Keratinocyte (primary cell): Measurements from ENCODE around the gene GPR22.

Source experiments
- EZH2 ChIP-seq: IDR thresholded peaks from one replicate; pipeline ENCODE4 v1.6.1; 2012; ENCODE audit warnings: inconsistent platforms, mild to moderate bottlenecking, low read length, moderate library complexity
- TF ChIP-seq, protein P1 (sequence below), 3 experiments: IDR thresholded peaks in 1 of 3; conservative IDR thresholded peaks in 1 of 3; optimal IDR thresholded peaks in 1 of 3; 2 replicates in 2 of 3; 3 replicates in 1 of 3; pipeline versions ENCODE3 to v1.5.1; 2011; ENCODE audit warnings: low read length in 3 of 3, mild to moderate bottlenecking in 3 of 3, moderate library complexity in 2 of 3, control low read depth in 1 of 3, inconsistent platforms in 1 of 3; ENCODE audit not compliant: insufficient read depth in 2 of 3; ENCODE audit errors: extremely low read depth in 1 of 3

DNA sequence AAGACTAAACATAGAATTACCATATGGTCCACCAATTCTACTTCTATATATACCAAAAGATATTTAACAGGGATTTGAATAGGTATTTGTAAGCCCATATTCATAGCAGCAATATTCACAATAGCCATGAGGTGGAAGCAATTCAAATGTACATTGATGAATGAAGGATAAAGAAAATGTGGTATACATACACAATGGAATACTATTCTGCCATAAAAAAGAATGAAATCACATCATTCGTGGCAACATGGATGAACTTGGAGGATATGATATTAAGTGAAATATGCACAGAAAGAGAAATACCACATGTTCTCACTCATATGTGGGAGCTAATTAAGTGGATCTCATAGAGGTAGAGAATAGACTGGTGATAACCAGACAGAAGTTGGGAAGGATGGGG, 34.1 kb upstream of the GPR22 start:
- TF ChIP-seq, protein P1, sequence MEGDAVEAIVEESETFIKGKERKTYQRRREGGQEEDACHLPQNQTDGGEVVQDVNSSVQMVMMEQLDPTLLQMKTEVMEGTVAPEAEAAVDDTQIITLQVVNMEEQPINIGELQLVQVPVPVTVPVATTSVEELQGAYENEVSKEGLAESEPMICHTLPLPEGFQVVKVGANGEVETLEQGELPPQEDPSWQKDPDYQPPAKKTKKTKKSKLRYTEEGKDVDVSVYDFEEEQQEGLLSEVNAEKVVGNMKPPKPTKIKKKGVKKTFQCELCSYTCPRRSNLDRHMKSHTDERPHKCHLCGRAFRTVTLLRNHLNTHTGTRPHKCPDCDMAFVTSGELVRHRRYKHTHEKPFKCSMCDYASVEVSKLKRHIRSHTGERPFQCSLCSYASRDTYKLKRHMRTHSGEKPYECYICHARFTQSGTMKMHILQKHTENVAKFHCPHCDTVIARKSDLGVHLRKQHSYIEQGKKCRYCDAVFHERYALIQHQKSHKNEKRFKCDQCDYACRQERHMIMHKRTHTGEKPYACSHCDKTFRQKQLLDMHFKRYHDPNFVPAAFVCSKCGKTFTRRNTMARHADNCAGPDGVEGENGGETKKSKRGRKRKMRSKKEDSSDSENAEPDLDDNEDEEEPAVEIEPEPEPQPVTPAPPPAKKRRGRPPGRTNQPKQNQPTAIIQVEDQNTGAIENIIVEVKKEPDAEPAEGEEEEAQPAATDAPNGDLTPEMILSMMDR (optimal IDR thresholded peaks at IDR 0.05 in 1 of 3, IDR thresholded peaks at IDR 0.05 in 1 of 3, conservative IDR thresholded peaks at IDR 0.05 in 1 of 3; ENCODE audit: extremely low read depth in 1 of 3, insufficient read depth in 2 of 3, low read length in 3 of 3) = no peak
- TF ChIP-seq EZH2 = no peak
